A549 (cell line): Measurements from ENCODE around the gene MAGEB1.

Source experiments
- CEBPB ChIP-seq, 2 experiments: fragments of >200 bp in 1 of 2; sonication (Bioruptor Twin) in 1 of 2; formaldehyde crosslinking in 1 of 2; IDR thresholded peaks; 2 replicates each; pipeline ENCODE4 v1.6.1; 2012 to 2016
- CTCF ChIP-seq: fragments of >200 bp; sonication (Bioruptor Twin); formaldehyde crosslinking; IDR thresholded peaks from 3 replicates; pipeline ENCODE4 v1.5.1; 2016
- EP300 ChIP-seq, 2 experiments: fragments of >200 bp; sonication (Bioruptor Twin); formaldehyde crosslinking; IDR thresholded peaks; 2 replicates in 1 of 2; 3 replicates in 1 of 2; pipeline ENCODE4 v1.6.1; 2016 to 2017
- HES2 ChIP-seq: fragments of >200 bp; sonication (Bioruptor Twin); formaldehyde crosslinking; IDR thresholded peaks from 2 replicates; pipeline ENCODE4 v1.6.1; 2016
- HOXA7 ChIP-seq: fragments of 250-450 bp; sonication (Bioruptor Pico); IDR thresholded peaks from 2 replicates; pipeline ENCODE4 v1.5.0; 2020; ENCODE audit warnings: mild to moderate bottlenecking, moderate library complexity
- JUNB ChIP-seq: fragments of >200 bp; sonication (Bioruptor Twin); formaldehyde crosslinking; IDR thresholded peaks from 2 replicates; pipeline ENCODE4 v1.6.1; 2016
- PBX3 ChIP-seq: IDR thresholded peaks from 2 replicates; pipeline ENCODE4 v1.6.1; 2012
- POLR2A ChIP-seq: IDR thresholded peaks from 2 replicates; pipeline ENCODE4 v1.6.1; 2012; ENCODE audit warnings: mild to moderate bottlenecking, low read length
- POLR2AphosphoS2 ChIP-seq: conservative IDR thresholded peaks from 2 replicates; pipeline ENCODE4 v1.6.1; 2012; ENCODE audit warnings: low read length, improper control_type of control experiment, inconsistent platforms
- RAD21 ChIP-seq, 2 experiments: fragments of >200 bp in 1 of 2; sonication (Bioruptor Twin) in 1 of 2; formaldehyde crosslinking in 1 of 2; IDR thresholded peaks in 1 of 2; conservative IDR thresholded peaks in 1 of 2; 2 replicates in 1 of 2; 3 replicates in 1 of 2; pipeline ENCODE4 v1.6.1; 2012 to 2018; ENCODE audit warnings: inconsistent platforms in 1 of 2
- RCOR1 ChIP-seq: fragments of 150-350 bp; IDR thresholded peaks from 2 replicates; pipeline ENCODE4 v1.6.1; 2014; ENCODE audit warnings: antibody characterized with exemption, low read length, low read depth
- TFCP2L1 ChIP-seq: fragments of 250-450 bp; sonication (Bioruptor Pico); IDR thresholded peaks from 2 replicates; pipeline ENCODE4 v1.5.0; 2021; ENCODE audit warnings: mild to moderate bottlenecking
- USF2 ChIP-seq: fragments of 450-650 bp; IDR thresholded peaks from 2 replicates; pipeline ENCODE4 v1.6.1; 2014; ENCODE audit warnings: antibody characterized with exemption

- TF ChIP-seq CTCF: no peak
- no peak for TF ChIP-seq RCOR1
- no peak for TF ChIP-seq POLR2A
- no peak for TF ChIP-seq JUNB
- TF ChIP-seq RAD21 (conservative IDR thresholded peaks at IDR 0.05 in 1 of 2, IDR thresholded peaks at IDR 0.05 in 1 of 2): no peak
- TF ChIP-seq EP300 (IDR thresholded peaks at IDR 0.05): no peak
- no peak for TF ChIP-seq PBX3
- TF ChIP-seq HOXA7: no peak
- TF ChIP-seq TFCP2L1: no peak
- no peak for TF ChIP-seq USF2
- TF ChIP-seq CEBPB (IDR thresholded peaks at IDR 0.05): no peak
- TF ChIP-seq HES2: no peak
- TF ChIP-seq POLR2AphosphoS2: no peak
Observed at GRCh38 chrX:30280428-30280827, 33.5 kb downstream of the MAGEB1 start.
